ENCODE results near the gene PML. TPM values are rescaled to one million over a fixed set of nuclear protein-coding genes. Genes with fewer than 3 reads are reported as not detected.

The PML gene
- total and polyA plus RNA-seq, 8 donors: 16.0 to 170 (median 30.7) TPM

DNA sequence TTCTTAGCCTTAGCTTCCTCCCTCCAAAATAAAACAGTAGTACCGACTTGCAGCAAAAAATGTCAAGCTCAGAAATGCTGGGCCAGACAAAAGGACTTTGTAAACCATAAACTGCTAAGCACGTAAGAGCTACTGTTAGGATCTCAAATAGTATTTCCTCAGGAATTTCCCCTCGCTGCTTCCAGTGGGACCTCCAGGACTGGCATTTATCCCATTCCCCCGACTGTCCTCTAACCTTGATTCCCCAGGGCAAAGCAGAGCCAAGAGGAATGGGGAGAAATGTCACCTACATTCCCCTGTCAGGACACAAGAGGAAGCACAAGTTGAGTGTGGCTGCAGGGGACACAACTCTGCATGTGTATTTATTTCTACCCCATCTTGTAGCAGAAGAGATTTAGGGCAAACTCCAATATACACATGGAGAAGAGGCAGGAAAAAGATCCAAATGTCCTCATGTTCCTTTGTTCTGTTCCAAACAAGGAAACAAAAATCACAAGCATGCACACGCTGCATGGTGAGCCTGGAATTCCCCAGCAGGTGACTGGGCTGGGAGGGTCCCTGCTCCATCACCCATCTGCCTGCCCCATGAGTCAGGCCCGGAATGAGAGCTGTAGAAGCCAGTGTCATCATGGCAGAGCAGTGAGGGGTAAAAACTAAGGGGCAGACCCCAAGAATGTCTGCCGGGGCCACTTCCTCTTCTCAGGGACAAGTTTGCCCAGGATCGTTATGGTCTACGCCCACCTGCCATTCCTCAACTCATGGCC is 6.7 kb upstream of the PML start:
- TF ChIP-seq, protein P1, sequence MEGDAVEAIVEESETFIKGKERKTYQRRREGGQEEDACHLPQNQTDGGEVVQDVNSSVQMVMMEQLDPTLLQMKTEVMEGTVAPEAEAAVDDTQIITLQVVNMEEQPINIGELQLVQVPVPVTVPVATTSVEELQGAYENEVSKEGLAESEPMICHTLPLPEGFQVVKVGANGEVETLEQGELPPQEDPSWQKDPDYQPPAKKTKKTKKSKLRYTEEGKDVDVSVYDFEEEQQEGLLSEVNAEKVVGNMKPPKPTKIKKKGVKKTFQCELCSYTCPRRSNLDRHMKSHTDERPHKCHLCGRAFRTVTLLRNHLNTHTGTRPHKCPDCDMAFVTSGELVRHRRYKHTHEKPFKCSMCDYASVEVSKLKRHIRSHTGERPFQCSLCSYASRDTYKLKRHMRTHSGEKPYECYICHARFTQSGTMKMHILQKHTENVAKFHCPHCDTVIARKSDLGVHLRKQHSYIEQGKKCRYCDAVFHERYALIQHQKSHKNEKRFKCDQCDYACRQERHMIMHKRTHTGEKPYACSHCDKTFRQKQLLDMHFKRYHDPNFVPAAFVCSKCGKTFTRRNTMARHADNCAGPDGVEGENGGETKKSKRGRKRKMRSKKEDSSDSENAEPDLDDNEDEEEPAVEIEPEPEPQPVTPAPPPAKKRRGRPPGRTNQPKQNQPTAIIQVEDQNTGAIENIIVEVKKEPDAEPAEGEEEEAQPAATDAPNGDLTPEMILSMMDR (IDR thresholded peaks at IDR 0.05): no peak
- TF ChIP-seq POLR2AphosphoS5 (IDR thresholded peaks at IDR 0.05): peak in 1 of 3 donors; percentile 50
- peak in 1 of 2 donors; percentile 59 for DNase-seq
- H3K27ac ChIP-seq: peak overlapping the region; percentile 28 to 96 (median 89)
- H3K36me3 ChIP-seq: peaks cover 0 to 38% (median 14%) of the 10 kb centered on the region in 4 donors
- H3K4me3 ChIP-seq: no peak overlapping the region
- peaks cover 64 to 96% (median 75%) of the 10 kb centered on the region in 4 donors for H3K4me1 ChIP-seq
- no peaks in the 10 kb centered on the region for H3K9me3 ChIP-seq
- intact Hi-C loops (cut with DNase I; ENCODE audit: low total_unique reads): no loop called here
- 57 to 70% (median 58%) methylated on average over 9 of the region's 9 CpGs for WGBS, 5 donors
- H3K27me3 ChIP-seq: no peaks in the 10 kb centered on the region

DNA sequence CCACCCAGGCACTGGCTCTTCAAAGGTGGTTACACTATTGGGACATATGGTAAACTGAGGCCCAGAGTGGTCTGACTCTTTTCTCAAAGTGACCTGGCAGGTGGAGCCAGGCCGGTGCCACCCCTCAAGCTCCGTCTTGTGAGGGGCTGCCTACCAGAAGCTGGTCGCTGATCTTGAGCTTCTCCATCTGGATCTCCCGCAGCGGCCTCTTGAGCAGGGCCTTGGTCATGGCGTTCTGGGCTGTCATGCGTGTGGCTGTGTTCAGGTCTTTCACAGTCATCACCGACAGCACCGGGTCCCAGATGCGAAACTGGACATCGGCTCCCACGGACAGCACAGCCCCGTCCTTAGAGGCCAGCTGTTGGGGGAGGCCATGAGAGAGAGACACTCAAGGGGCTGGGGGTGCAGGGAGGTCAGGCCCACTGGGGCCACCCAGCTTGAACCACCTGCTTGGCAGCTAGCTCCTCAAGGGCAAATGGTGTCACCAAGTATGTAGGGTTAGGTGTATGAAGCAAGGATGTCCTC is 6.0 kb upstream of the PML start:
- WGBS, 5 donors: 93 to 98% (median 97%) methylated on average over 7 to 13 of the region's 13 CpGs
- TF ChIP-seq POLR2A (IDR thresholded peaks at IDR 0.05): no peak
- TF ChIP-seq EP300 (IDR thresholded peaks at IDR 0.05): no peak
- no peak for TF ChIP-seq POLR2AphosphoS5 (IDR thresholded peaks at IDR 0.05)
- TF ChIP-seq, protein P1 (IDR thresholded peaks at IDR 0.05): no peak
- H3K27ac ChIP-seq: peak overlapping the region; percentile 28 to 96 (median 89)
- H3K27me3 ChIP-seq: no peaks in the 10 kb centered on the region
- H3K36me3 ChIP-seq: peaks cover 0 to 38% (median 14%) of the 10 kb centered on the region in 4 donors
- no peak overlapping the region for H3K4me3 ChIP-seq
- no peaks in the 10 kb centered on the region for H3K9me3 ChIP-seq
- peaks cover 64 to 96% (median 75%) of the 10 kb centered on the region in 4 donors for H3K4me1 ChIP-seq
- intact Hi-C loops (cut with DNase I; ENCODE audit: low total_unique reads): no loop called here
- DNase-seq: no peak

DNA sequence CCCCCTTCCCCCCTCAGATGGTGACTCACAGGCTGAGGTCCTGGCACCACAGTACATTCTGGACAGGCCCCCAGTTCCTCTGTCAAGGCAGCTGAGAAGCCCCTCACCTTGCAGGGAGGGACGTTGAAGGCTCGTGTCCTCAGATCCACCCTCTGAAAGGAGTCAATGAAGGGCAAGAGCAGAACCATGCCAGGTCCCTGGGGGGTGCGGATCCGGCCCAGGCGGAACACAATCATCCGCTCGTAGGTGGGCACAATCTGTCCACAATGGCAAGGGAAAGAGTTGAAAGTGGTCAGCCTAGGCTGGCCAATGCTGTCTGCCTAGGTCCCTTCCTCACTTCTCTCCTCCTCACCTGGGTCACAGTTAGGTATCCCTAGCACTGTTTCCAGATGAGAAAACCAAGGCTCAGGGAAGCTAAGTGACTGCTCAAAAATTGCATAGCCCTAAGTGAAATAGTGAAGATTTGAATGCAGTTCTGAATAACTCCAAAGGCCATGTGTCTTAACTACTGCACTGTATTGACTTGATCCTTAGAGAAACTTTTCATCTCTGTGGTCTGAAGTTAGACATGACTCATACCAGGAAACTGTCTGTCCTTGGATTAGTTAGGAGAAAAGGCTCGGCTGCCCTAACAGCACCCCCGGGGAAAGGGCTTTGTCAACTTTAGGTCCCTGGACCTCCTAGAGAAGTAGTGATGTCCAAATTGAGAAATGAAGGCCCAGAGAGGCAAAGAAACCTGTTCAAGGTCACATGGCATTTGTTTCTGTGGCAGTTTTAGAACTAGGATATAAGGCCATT is 5.3 kb upstream of the PML start:
- H3K9me3 ChIP-seq: no peaks in the 10 kb centered on the region
- TF ChIP-seq, protein P1 (IDR thresholded peaks at IDR 0.05): no peak
- TF ChIP-seq EP300 (IDR thresholded peaks at IDR 0.05): no peak
- TF ChIP-seq POLR2A (IDR thresholded peaks at IDR 0.05): no peak
- TF ChIP-seq POLR2AphosphoS5 (IDR thresholded peaks at IDR 0.05): peak in 2 of 3 donors; percentile 13 to 67
- peak in 1 of 2 donors; percentile 66 for DNase-seq
- intact Hi-C loops (cut with DNase I; ENCODE audit: low total_unique reads): no loop called here
- no peak overlapping the region for H3K4me3 ChIP-seq
- 69 to 80% (median 76%) methylated on average over 8 to 9 of the region's 9 CpGs for WGBS, 5 donors
- no peaks in the 10 kb centered on the region for H3K27me3 ChIP-seq
- H3K27ac ChIP-seq: peak overlapping the region; percentile 13 to 96 (median 89)
- peaks cover 0 to 38% (median 14%) of the 10 kb centered on the region in 4 donors for H3K36me3 ChIP-seq
- peaks cover 64 to 96% (median 75%) of the 10 kb centered on the region in 4 donors for H3K4me1 ChIP-seq

DNA sequence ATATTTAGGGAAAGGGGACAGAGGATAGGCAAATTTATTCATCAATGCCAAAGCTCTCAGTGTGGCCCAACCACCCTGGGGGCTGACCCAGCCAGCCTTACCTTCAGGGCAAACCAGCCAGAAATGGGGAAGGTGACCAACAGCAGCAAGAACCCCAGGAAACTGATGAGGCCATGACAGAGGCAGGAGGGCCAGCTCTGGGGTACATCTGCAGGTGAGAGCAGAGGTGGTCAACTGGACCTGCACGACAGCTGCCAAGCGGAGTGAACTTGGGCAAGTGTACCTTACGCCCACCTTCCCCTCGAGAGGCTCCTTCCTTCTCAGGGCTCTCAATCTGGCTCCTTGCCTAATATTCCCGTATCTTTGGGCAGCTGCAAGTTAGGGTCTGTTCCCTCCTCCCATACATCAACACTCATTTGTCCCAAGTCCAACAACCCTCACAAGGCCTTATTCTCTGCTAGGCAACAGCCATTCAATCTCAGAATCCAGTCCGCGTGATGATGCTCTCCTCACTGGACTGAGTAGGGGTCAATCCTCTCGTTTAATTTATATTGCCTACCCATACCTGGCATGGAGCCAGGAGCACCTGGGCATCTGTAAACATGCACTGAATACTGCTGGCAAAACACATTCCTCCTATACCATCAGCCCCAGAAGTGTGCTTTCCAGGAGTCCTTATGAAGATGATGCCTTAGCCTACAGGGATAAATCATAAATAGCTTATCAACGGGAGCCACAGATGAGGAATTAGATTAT is 4.1 kb upstream of the PML start:
- no peaks in the 10 kb centered on the region for H3K9me3 ChIP-seq
- no peak overlapping the region for H3K4me3 ChIP-seq
- peaks cover 0 to 27% (median 12%) of the 10 kb centered on the region in 4 donors for H3K36me3 ChIP-seq
- H3K27me3 ChIP-seq: no peaks in the 10 kb centered on the region
- H3K4me1 ChIP-seq: peaks cover 56 to 88% (median 66%) of the 10 kb centered on the region in 4 donors
- TF ChIP-seq EP300 (IDR thresholded peaks at IDR 0.05) (no peak), POLR2AphosphoS5 (IDR thresholded peaks at IDR 0.05) (no peak), POLR2A (IDR thresholded peaks at IDR 0.05) (no peak)
- TF ChIP-seq, protein P1 (IDR thresholded peaks at IDR 0.05): no peak
- intact Hi-C loops (cut with DNase I; ENCODE audit: low total_unique reads): no loop called here
- DNase-seq: no peak
- 64 to 81% (median 67%) methylated on average over 8 to 9 of the region's 9 CpGs for WGBS, 5 donors
- peak overlapping the region; percentile 21 to 96 (median 89) for H3K27ac ChIP-seq

All from stomach (tissue), 9 donors.